Panc1 (cell line): ENCODE measurements around the gene SYNPR. TPM values are rescaled to one million over a fixed set of nuclear protein-coding genes. Genes with fewer than 3 reads are reported as not detected.

Experiments
- ATAC-seq: fragments of 200-7000 bp; cut with Tn5 transposase; 2 replicates; pipeline ENCODE4 v1.9.1; 2020; ENCODE audit warnings: mild to moderate bottlenecking, moderate library complexity
- BruUV-seq: library from RNA; stranded (reverse); fragments of 400-500 nt; replicated peaks from 2 replicates; lab custom pipeline; 2021; lab: Mats Ljungman, UMichigan
- CTCF ChIA-PET: fragments of 300-600 bp; sonication (Branson Sonifier 250); formaldehyde crosslinking; loops from one replicate; lab custom pipeline; 2022; ENCODE audit warnings: antibody characterized with exemption; lab: Charles Lee
- POLR2A ChIA-PET: fragments of 300-600 bp; sonication (Branson Sonifier 250); formaldehyde crosslinking; loops from one replicate; lab custom pipeline; 2022; ENCODE audit warnings: antibody characterized with exemption; lab: Charles Lee
- DNase-seq: peaks from one replicate; pipeline ENCODE4 v3.0.0-alpha.2; 2010; ENCODE audit warnings: low read depth, low spot score
- H3K27ac ChIP-seq: 2 replicates; pipeline ENCODE4 v1.5.1; 2011; ENCODE audit warnings: mild to moderate bottlenecking, low read length, inconsistent platforms
- H3K27me3 ChIP-seq: fragments of 200-500 bp; sonication (Bioruptor generic); 2 replicates; pipeline ENCODE4 v1.6.0; 2014; ENCODE audit warnings: low read length, inconsistent platforms; ENCODE audit not compliant: control insufficient read depth, insufficient read depth
- H3K36me3 ChIP-seq: fragments of 200-500 bp; sonication (Bioruptor generic); 2 replicates; pipeline ENCODE4 v1.5.1; 2014; ENCODE audit warnings: inconsistent platforms, mild to moderate bottlenecking, low read length, moderate library complexity; ENCODE audit not compliant: control insufficient read depth, insufficient read depth
- H3K4me1 ChIP-seq: 2 replicates; pipeline ENCODE4 v1.5.1; 2011; ENCODE audit warnings: inconsistent platforms, mild to moderate bottlenecking, low read length, moderate library complexity; ENCODE audit not compliant: control insufficient read depth, insufficient read depth
- H3K4me3 ChIP-seq, 2 experiments: 2 replicates each; pipeline ENCODE4 v1.5.1; 2011 to 2012; ENCODE audit warnings: low read depth in 2 of 2, low read length in 2 of 2, mild to moderate bottlenecking in 2 of 2, inconsistent platforms in 1 of 2, moderate library complexity in 1 of 2
- H3K9me3 ChIP-seq: fragments of 200-500 bp; sonication (Bioruptor generic); 2 replicates; pipeline ENCODE4 v1.5.1; 2014; ENCODE audit warnings: low read depth, mild to moderate bottlenecking, inconsistent platforms, low read length, moderate library complexity; ENCODE audit not compliant: control insufficient read depth, insufficient read depth
- POLR2AphosphoS5 ChIP-seq: IDR thresholded peaks from 2 replicates; pipeline ENCODE4 v1.6.1; 2012; ENCODE audit warnings: mild to moderate bottlenecking, low read depth, low read length, moderate library complexity
- SIN3A ChIP-seq: IDR thresholded peaks from 2 replicates; pipeline ENCODE4 v1.6.1; 2012; ENCODE audit warnings: low read depth, mild to moderate bottlenecking, low read length, moderate library complexity, borderline replicate concordance; ENCODE audit not compliant: insufficient read depth
- TCF7L2 ChIP-seq: IDR thresholded peaks from 2 replicates; pipeline ENCODE4 v1.6.1; 2011; ENCODE audit warnings: mild to moderate bottlenecking, low read depth, low read length, inconsistent platforms
- in situ Hi-C: cut with HindIII; loops from 2 replicates; pipeline ENCODE4 v1.10.0; 2016; ENCODE audit warnings: low sequenced_read_pairs, low pct_unique_long_range_greater_than_20kb
- intact Hi-C: fragments of 100-400 bp; cut with micrococcal nuclease; formaldehyde crosslinking; loops from one replicate; pipeline ENCODE4 v1.10.0; 2022; ENCODE audit not compliant: unreplicated experiment
- total RNA-seq: library from RNA; stranded (reverse); gene quantifications from one replicate; pipeline ENCODE4 v1.2.1, GENCODE V29; 2021; ENCODE audit not compliant: unreplicated experiment
- TF ChIP-seq, protein P1 (sequence below): fragments of 450-650 bp; IDR thresholded peaks from 2 replicates; pipeline ENCODE4 v1.5.1; 2017; ENCODE audit warnings: mild to moderate bottlenecking
- TF ChIP-seq, protein P2 (sequence below), 2 experiments: IDR thresholded peaks; 2 replicates each; pipeline ENCODE4 v1.6.1; 2011 to 2012; ENCODE audit warnings: low read depth in 2 of 2, control low read depth in 1 of 2, low read length in 1 of 2, mild to moderate bottlenecking in 1 of 2, moderate library complexity in 1 of 2; ENCODE audit not compliant: insufficient read depth in 1 of 2

SYNPR gene
- total RNA-seq, 1 experiment from 2014 or later = not detected

DNA sequence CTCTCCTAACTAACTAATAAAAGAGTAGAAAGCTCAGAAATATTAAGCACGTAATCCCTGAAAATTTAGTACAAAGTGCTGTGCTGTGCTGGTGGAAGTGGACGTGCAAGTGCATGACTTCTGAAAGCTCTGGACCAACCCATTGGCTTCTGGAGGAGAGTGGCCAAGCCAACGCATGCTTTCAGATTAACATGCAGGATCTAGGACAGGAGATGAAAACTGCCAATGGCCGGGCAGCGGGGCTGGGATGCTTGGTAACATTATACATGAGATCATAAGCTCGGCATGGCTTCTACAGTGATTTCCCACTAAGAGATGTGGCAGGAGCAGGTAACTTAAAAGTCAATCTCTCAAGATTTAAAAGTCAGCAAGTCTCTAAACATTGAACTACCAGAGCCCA is 203.5 kb downstream of the SYNPR start:
- H3K9me3 ChIP-seq = no peaks in the 10 kb centered on the region
- ChIA-PET POLR2A (no interaction called here), CTCF (no interaction called here)
- DNase-seq = no peak
- no peaks in the 10 kb centered on the region for H3K36me3 ChIP-seq
- BruUV-seq = no TSS peak
- TF ChIP-seq TCF7L2 = no peak
- no peak for TF ChIP-seq POLR2AphosphoS5
- TF ChIP-seq, protein P1, sequence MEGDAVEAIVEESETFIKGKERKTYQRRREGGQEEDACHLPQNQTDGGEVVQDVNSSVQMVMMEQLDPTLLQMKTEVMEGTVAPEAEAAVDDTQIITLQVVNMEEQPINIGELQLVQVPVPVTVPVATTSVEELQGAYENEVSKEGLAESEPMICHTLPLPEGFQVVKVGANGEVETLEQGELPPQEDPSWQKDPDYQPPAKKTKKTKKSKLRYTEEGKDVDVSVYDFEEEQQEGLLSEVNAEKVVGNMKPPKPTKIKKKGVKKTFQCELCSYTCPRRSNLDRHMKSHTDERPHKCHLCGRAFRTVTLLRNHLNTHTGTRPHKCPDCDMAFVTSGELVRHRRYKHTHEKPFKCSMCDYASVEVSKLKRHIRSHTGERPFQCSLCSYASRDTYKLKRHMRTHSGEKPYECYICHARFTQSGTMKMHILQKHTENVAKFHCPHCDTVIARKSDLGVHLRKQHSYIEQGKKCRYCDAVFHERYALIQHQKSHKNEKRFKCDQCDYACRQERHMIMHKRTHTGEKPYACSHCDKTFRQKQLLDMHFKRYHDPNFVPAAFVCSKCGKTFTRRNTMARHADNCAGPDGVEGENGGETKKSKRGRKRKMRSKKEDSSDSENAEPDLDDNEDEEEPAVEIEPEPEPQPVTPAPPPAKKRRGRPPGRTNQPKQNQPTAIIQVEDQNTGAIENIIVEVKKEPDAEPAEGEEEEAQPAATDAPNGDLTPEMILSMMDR = no peak
- TF ChIP-seq, protein P2, sequence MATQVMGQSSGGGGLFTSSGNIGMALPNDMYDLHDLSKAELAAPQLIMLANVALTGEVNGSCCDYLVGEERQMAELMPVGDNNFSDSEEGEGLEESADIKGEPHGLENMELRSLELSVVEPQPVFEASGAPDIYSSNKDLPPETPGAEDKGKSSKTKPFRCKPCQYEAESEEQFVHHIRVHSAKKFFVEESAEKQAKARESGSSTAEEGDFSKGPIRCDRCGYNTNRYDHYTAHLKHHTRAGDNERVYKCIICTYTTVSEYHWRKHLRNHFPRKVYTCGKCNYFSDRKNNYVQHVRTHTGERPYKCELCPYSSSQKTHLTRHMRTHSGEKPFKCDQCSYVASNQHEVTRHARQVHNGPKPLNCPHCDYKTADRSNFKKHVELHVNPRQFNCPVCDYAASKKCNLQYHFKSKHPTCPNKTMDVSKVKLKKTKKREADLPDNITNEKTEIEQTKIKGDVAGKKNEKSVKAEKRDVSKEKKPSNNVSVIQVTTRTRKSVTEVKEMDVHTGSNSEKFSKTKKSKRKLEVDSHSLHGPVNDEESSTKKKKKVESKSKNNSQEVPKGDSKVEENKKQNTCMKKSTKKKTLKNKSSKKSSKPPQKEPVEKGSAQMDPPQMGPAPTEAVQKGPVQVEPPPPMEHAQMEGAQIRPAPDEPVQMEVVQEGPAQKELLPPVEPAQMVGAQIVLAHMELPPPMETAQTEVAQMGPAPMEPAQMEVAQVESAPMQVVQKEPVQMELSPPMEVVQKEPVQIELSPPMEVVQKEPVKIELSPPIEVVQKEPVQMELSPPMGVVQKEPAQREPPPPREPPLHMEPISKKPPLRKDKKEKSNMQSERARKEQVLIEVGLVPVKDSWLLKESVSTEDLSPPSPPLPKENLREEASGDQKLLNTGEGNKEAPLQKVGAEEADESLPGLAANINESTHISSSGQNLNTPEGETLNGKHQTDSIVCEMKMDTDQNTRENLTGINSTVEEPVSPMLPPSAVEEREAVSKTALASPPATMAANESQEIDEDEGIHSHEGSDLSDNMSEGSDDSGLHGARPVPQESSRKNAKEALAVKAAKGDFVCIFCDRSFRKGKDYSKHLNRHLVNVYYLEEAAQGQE (IDR thresholded peaks at IDR 0.05; ENCODE audit: insufficient read depth in 1 of 2, low read depth in 2 of 2, low read length in 1 of 2) = no peak
- TF ChIP-seq SIN3A = no peak
- ATAC-seq = no peak
- in situ Hi-C loops (no loop called here), intact Hi-C loops (no loop called here)
- H3K27ac ChIP-seq = no peak overlapping the region
- no peaks in the 10 kb centered on the region for H3K4me1 ChIP-seq
- H3K27me3 ChIP-seq = no peaks in the 10 kb centered on the region
- H3K4me3 ChIP-seq = no peak overlapping the region

GRCh38 chr3:63482341-63482740 is 204.2 kb downstream of the SYNPR start:
- no peak for DNase-seq
- in situ Hi-C loops = no loop called here
- Histone ChIP-seq H3K27ac (no peak overlapping the region), H3K27me3 (no peaks in the 10 kb centered on the region), H3K9me3 (no peaks in the 10 kb centered on the region), H3K4me3 (no peak overlapping the region), H3K36me3 (no peaks in the 10 kb centered on the region), H3K4me1 (no peaks in the 10 kb centered on the region)
- intact Hi-C loops = no loop called here
- ChIA-PET POLR2A (no interaction called here), CTCF (no interaction called here)
- TF ChIP-seq, protein P2 (IDR thresholded peaks at IDR 0.05; ENCODE audit: insufficient read depth in 1 of 2, low read depth in 2 of 2, low read length in 1 of 2) = no peak
- TF ChIP-seq TCF7L2 (no peak), POLR2AphosphoS5 (no peak), SIN3A (no peak)
- TF ChIP-seq, protein P1 = no peak
- ATAC-seq = no peak
- no TSS peak for BruUV-seq
